Keratinocyte (primary cell): ENCODE results near the gene BTG1.

Experiments
- EZH2 ChIP-seq: IDR thresholded peaks from one replicate; pipeline ENCODE4 v1.6.1; 2012; ENCODE audit warnings: inconsistent platforms, mild to moderate bottlenecking, low read length, moderate library complexity
- TF ChIP-seq, protein P1 (sequence below), 3 experiments: IDR thresholded peaks in 1 of 3; conservative IDR thresholded peaks in 1 of 3; optimal IDR thresholded peaks in 1 of 3; 2 replicates in 2 of 3; 3 replicates in 1 of 3; pipeline versions ENCODE3 to v1.5.1; 2011; ENCODE audit warnings: low read length in 3 of 3, mild to moderate bottlenecking in 3 of 3, moderate library complexity in 2 of 3, control low read depth in 1 of 3, inconsistent platforms in 1 of 3; ENCODE audit not compliant: insufficient read depth in 2 of 3; ENCODE audit errors: extremely low read depth in 1 of 3

DNA sequence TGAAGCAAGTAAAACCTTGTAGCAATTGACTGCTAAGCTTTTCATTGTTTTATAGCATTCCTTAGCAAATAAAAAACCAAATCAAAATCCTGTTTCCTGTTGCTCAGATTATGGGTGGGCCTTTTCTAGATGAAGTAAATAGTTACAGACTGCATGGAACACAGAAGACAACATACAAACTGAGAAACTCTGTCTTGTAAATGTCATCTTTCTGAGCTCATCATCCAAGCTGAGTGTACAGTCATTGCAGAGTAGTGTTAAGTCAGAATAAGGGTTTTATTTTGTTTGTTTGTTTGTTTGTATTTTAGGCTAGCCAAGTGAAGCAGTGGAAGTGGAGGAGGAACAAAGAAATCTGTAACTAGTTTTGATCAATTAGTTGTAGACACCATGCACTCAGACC lies 24.4 kb upstream of the BTG1 start:
- TF ChIP-seq, protein P1, sequence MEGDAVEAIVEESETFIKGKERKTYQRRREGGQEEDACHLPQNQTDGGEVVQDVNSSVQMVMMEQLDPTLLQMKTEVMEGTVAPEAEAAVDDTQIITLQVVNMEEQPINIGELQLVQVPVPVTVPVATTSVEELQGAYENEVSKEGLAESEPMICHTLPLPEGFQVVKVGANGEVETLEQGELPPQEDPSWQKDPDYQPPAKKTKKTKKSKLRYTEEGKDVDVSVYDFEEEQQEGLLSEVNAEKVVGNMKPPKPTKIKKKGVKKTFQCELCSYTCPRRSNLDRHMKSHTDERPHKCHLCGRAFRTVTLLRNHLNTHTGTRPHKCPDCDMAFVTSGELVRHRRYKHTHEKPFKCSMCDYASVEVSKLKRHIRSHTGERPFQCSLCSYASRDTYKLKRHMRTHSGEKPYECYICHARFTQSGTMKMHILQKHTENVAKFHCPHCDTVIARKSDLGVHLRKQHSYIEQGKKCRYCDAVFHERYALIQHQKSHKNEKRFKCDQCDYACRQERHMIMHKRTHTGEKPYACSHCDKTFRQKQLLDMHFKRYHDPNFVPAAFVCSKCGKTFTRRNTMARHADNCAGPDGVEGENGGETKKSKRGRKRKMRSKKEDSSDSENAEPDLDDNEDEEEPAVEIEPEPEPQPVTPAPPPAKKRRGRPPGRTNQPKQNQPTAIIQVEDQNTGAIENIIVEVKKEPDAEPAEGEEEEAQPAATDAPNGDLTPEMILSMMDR (optimal IDR thresholded peaks at IDR 0.05 in 1 of 3, IDR thresholded peaks at IDR 0.05 in 1 of 3, conservative IDR thresholded peaks at IDR 0.05 in 1 of 3; ENCODE audit: extremely low read depth in 1 of 3, insufficient read depth in 2 of 3, low read length in 3 of 3) = no peak
- no peak for TF ChIP-seq EZH2
